Measurements from ENCODE around the gene CEP83. TPM values are rescaled to one million over a fixed set of nuclear protein-coding genes. Genes with fewer than 3 reads are reported as not detected.
A peak's percentile ranks its signal among the peaks of the same experiment; 100 is the strongest.

Gene CEP83
- total and polyA plus RNA-seq, 8 donors = 11.9 to 46.1 (median 38.8) TPM

DNA sequence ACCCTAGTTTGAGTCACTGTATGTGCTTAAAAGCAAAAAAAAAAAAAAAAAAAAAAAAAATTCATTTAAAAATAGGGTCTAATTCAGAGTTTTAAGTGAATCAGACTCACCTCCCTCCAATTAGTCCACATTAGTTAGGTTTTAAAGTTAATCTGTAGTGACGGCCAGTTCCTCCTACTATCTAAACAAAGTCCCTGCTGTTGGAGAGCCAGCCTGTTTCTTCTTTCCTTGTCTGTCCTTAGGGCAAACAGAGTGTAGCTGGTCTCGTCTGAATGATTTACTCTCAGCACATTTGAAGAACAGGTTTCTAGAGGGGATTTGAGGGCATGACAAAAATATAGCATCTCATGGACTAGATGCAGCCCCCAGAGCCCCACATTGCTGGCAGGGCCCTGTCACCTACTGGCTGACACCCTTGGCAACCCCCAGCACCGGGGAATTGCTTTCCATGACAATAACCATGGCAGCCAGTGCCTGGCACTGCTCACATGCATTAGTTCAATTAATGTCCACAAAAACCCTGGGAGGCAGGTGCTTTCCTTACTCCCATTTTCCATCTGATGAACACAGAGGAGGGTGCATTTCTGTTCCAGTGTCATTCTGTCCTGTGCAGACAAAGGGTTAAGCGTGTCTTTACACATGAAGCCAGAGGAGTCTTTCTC lies 173.0 kb downstream of the CEP83 start:
- no peak for ATAC-seq
- TF ChIP-seq, protein P1, sequence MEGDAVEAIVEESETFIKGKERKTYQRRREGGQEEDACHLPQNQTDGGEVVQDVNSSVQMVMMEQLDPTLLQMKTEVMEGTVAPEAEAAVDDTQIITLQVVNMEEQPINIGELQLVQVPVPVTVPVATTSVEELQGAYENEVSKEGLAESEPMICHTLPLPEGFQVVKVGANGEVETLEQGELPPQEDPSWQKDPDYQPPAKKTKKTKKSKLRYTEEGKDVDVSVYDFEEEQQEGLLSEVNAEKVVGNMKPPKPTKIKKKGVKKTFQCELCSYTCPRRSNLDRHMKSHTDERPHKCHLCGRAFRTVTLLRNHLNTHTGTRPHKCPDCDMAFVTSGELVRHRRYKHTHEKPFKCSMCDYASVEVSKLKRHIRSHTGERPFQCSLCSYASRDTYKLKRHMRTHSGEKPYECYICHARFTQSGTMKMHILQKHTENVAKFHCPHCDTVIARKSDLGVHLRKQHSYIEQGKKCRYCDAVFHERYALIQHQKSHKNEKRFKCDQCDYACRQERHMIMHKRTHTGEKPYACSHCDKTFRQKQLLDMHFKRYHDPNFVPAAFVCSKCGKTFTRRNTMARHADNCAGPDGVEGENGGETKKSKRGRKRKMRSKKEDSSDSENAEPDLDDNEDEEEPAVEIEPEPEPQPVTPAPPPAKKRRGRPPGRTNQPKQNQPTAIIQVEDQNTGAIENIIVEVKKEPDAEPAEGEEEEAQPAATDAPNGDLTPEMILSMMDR (IDR thresholded peaks at IDR 0.05) = no peak
- Histone ChIP-seq H3K4me3 (no peak overlapping the region), H3K27ac (no peak overlapping the region), H3K4me1 (peaks cover 15 to 36% of the 10 kb centered on the region in 2 donors), H3K27me3 (no peaks in the 10 kb centered on the region), H3K9me3 (no peaks in the 10 kb centered on the region), H3K36me3 (peaks cover 0 to 74% of the 10 kb centered on the region in 2 donors)
- no peak for DNase-seq
- intact Hi-C loops (cut with DNase I) = no loop called here

DNA sequence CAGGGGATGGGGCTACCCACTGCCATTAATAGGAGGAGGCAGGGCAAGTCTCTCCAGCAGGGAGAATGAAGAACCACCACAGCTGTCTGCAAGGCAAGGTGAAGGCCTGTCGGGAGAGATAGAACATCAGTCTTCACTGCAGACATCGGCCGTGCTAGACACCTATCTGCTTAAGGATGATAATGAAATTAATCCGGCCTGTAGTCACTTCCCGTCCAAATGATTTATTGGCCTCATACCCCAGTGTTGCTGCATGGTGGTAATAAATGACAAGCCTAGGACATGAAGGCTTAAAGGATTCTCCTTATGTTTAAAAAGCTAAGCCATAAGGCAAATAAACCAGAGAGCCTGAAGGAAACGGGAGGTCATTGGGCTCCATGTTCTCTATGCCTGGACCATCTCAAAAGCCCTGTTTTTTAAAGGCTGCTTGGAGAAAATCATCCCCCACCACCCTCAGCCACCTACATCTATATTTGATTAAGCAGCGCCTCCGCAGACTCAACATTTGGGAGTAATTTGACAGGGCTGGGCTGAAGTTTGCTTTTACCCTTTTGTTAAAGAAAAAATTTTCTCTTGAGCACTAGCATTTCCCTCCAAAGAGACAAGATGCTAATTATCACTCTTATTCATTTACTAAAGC lies 173.6 kb downstream of the CEP83 start:
- Histone ChIP-seq H3K4me1 (peaks cover 15 to 40% of the 10 kb centered on the region in 2 donors), H3K9me3 (no peaks in the 10 kb centered on the region), H3K4me3 (no peak overlapping the region), H3K27me3 (no peaks in the 10 kb centered on the region), H3K27ac (no peak overlapping the region), H3K36me3 (peaks cover 0 to 77% of the 10 kb centered on the region in 2 donors)
- intact Hi-C loops (cut with DNase I) = no loop called here
- DNase-seq (no peak), ATAC-seq (no peak)
- TF ChIP-seq, protein P1 (IDR thresholded peaks at IDR 0.05) = no peak

DNA sequence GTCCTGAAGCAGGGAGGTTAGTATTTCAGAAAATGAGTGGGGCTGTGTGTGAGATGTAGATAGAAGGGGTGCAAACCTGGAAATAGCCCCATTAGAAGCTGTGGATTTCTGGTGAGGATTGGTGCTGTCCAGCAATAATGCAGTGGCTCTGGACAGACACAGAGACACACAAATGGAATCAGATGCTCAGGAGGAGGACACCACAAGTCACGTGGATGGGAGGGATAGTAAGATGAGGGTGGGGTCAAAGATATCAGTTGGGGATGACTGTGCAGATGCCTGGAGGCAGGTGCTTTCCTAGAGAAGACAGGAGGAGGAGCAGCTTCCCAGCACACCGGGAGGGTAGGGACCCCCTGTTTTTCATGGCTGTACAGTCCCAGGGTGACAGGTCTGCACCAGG lies 174.8 kb downstream of the CEP83 start:
- no peaks in the 10 kb centered on the region for H3K9me3 ChIP-seq
- intact Hi-C loops (cut with DNase I) = no loop called here
- peaks cover 0 to 89% of the 10 kb centered on the region in 2 donors for H3K36me3 ChIP-seq
- ATAC-seq (no peak), DNase-seq (no peak)
- peaks cover 9 to 29% of the 10 kb centered on the region in 2 donors for H3K4me1 ChIP-seq
- TF ChIP-seq, protein P1 (IDR thresholded peaks at IDR 0.05) = no peak
- no peak overlapping the region for H3K4me3 ChIP-seq
- H3K27ac ChIP-seq = no peak overlapping the region
- H3K27me3 ChIP-seq = no peaks in the 10 kb centered on the region

DNA sequence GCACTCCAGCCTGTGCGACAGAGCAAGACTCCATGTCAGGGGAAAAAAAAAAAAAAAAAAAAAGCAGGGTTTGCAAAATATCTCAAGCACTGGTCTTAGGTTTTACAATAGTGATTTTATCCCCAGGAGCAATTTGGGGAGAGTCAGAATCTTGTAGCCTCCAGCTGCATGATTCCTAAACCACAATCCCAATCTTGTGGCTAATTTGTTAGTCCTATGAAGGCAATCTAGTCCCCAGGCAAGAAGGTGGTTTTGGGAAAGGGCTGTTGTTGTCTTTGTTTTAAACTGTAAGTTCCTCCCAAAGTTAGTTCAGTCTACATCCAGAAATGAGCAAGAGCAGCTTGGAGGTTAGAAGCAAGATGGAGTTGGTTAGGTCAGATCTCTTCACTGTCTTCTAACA lies 175.6 kb downstream of the CEP83 start:
- DNase-seq = no peak
- Histone ChIP-seq H3K36me3 (peaks cover 0 to 90% of the 10 kb centered on the region in 2 donors), H3K9me3 (no peaks in the 10 kb centered on the region), H3K27ac (no peak overlapping the region), H3K4me3 (no peak overlapping the region), H3K27me3 (no peaks in the 10 kb centered on the region), H3K4me1 (peaks cover 6 to 22% of the 10 kb centered on the region in 2 donors)
- TF ChIP-seq, protein P1 (IDR thresholded peaks at IDR 0.05) = no peak
- ATAC-seq = no peak
- intact Hi-C loops (cut with DNase I) = no loop called here

DNA sequence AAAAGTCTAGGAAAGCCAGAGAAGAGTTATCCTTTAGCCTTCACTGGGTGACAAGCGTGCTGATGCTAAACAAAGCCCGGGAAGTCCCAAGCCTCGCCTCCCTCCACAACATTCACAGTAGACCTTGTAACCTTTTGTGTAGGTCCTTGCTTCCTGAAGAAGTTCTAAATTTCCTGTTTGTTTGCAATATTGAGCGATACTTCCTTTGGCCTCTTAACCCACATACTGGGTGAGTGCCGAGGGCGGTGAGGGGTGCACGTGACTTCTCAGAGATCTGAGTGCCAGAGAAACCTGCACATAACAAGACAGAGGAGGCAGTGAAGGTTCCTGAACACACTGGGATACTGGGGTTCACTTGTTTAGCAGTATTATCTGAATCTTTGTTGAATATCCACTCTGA lies 177.0 kb downstream of the CEP83 start:
- peaks cover 6 to 22% of the 10 kb centered on the region in 2 donors for H3K4me1 ChIP-seq
- peak; percentile 87 for ATAC-seq
- peaks cover 0 to 77% of the 10 kb centered on the region in 2 donors for H3K36me3 ChIP-seq
- intact Hi-C loops (cut with DNase I) = no loop called here
- peak in 2 of 4 donors; percentile 62 to 81 for DNase-seq
- no peak overlapping the region for H3K4me3 ChIP-seq
- no peaks in the 10 kb centered on the region for H3K9me3 ChIP-seq
- no peaks in the 10 kb centered on the region for H3K27me3 ChIP-seq
- TF ChIP-seq, protein P1 (IDR thresholded peaks at IDR 0.05) = no peak
- H3K27ac ChIP-seq = peak overlapping the region in 1 of 2 donors; percentile 57

Measured in left lung (tissue), 10 donors.